DMS114 treated with DMSO at 0.1 percent for 48 hours (cell line): Measurements from ENCODE around the gene PAPPA.

Experiments used
- DNase-seq: peaks from one replicate; lab custom pipeline; 2025; ENCODE audit not compliant: unreplicated experiment; lab: John Stamatoyannopoulos, UW

Gene PAPPA

DNA sequence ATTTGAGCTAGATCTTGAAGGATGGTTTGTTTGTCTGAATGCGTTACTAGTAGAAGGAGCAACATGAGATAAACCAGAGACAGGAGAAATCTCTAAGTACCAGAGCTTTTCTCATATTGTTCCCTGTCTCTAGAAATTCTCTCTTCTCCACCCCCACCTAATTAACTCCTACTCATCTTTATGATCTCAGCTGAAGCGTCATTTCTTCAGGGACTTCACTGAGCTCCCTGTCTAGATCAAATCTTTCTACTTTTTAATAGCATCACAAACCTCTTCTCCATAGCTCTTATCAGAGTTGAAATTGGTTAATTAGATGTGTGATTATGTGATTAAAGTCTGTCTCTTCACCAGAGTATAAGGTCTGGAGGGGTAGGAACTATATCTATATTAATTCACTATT lies 226.2 kb downstream of the PAPPA start:
- no peak for DNase-seq

DNA sequence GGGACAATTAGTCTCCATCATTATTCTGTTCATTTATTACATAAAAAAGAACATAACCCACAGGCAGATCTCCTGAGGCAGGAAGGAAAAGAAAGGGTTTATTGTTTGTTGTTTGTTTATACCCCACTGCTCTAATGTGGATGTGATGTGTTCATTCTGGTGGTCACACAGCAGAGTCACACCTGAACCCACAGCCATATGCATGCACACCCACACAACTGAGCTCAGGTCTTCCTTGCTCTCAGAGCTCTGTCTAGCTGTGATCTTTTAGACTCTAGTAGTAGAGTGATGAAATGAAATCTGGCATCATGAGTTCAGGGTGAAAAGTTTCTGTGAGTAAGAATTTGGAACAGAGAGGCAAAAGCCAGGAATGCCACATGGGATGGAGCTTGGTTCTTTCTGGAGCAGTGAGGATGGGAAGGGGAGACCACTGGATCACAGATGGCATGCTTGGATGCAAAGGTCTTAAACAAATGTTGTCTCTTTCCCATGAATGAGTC lies 227.0 kb downstream of the PAPPA start:
- DNase-seq = no peak

DNA sequence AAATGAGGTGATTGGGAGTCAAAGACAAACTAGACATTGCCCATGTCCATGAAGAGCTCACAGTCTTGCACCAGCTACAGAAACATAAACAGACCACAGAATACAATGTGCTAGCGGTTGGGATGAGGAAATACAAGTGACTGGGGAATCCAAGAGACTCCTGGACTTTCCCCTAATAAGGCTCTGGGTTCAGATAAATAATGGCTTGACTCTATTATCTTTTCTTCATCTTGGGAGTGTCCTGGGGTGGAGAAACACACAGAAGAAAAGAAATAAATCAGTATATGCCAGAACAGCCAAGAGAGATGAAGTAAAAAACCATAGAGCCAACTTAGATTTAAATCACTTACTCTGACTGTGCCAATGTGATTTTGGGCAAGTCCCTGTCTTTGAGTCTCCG lies 227.8 kb downstream of the PAPPA start:
- no peak for DNase-seq

DNA sequence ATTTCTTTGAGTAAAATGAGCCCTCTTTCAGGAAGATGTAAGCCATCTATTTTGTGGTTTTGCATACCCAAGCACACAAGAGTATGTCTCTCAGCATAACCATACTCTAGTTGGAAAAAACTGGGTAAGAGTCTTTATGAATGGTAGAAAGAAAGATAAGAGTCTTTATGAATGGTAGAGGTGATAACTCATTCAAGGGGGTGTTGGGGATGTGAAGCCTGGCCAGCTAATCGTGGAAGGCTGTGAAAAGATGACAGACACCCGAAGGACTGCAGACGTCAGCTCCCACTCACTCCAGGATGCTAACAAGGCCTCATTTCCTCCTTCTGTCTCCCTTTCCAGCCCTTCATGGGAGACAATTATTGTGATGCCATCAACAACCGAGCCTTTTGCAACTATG lies 228.5 kb downstream of the PAPPA start:
- DNase-seq = no peak

DNA sequence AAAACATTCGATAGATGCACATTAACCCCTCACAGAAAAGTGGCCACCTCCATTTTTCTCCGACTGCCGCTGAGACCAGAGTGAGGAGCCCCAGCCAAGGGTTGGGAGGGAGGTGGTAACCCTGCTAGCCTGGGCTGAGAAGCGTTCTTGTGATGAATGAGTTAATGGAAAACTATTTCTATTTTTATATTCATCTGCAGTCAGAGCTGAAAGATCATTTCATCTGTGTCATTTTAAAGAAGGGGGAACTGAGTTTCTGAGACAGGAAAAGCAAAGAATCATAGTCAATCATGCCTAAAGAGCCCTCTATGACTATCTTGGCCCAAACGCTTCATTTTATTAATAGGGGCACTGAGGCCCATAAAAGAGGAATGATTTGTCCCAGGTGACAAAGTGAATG lies 229.5 kb downstream of the PAPPA start:
- no peak for DNase-seq

DNA sequence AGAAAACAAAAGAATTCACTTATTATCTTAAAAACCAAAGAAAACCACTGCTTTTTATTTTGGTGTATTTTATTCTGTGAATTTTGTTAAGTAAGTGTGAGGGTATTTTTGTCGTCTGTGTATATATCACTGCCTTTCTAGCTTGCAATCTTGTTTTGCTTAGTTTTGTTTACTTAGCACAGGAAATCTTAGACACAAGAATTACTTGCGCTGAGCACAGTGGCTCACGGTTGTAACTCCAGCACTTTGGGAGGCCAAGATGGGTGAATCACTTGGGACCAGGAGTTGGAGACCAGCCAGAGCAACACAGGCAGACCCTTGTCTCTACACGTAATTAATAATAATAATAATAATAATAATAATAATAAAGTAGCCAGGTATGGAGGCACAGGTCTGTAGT lies 230.3 kb downstream of the PAPPA start:
- no peak for DNase-seq

DNA sequence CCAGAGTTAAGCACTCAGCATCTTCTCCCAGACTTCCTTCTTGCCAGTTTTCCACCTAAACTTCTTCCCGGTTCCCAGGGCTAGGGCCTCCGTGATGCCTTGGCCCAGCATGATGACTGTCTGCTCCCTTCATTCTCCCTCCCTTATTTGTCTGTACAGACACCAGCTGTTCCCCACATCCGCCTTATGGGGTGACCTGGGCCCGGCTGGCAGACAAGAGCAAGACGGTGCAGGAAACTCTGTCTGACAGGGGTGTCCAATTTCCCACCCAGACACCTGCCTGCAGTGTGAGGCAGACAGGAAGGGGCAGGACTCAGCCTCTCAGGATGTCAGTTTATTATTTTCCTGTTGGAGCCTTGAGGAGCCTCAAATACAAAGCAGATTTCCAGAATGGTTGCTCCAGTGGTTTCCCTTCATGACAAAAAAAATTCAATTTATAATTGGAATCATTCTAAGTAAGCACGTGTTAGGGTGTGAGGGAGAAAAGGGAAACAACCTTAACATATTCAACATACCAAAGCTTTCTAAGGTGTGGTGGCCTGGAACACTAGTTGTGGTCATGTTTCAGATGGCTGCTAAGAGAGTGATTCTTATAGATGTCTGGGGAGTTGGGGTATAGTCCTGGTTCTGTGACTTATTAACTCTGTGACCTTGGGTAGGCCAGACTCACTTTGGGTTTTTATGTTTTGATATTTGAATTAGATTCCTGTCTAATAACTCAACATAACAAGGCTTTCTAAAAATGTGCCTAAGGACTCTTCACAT lies 234.5 kb downstream of the PAPPA start:
- no peak for DNase-seq

DNA sequence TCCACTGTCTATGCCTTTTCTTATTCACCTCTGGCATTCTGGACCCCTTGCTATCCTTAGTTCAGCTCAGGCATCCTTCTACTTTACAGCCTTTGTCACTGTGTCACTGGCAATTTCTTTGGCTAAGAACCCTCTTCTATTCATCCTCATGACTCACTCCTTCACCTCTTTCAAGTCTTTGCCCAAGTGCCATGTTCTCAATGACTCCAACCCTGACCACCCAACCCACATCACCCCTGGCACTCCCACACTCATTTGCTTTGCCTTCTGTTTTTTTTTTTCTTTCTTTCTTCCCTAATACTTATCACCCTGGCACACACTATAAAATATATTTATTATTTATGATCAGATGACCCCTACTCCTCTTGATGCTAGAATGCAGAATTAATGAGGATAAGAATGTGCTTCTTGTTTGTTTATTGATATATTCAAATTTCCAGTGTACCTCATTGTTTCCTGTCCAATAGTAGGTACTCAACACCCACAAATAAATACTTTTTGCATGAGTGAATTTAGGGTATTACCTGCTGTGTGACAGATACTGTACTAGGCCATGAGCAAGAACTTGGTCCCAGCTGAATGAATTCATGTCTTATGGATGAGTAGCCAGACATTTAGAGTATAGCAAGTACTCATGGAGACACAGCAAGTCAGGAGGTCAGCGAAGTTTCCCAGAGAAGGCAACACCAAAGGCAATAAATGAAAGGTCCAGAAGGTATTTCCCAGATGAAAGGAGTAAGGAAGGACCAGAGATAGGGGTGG lies 236.1 kb downstream of the PAPPA start:
- DNase-seq = no peak

DNA sequence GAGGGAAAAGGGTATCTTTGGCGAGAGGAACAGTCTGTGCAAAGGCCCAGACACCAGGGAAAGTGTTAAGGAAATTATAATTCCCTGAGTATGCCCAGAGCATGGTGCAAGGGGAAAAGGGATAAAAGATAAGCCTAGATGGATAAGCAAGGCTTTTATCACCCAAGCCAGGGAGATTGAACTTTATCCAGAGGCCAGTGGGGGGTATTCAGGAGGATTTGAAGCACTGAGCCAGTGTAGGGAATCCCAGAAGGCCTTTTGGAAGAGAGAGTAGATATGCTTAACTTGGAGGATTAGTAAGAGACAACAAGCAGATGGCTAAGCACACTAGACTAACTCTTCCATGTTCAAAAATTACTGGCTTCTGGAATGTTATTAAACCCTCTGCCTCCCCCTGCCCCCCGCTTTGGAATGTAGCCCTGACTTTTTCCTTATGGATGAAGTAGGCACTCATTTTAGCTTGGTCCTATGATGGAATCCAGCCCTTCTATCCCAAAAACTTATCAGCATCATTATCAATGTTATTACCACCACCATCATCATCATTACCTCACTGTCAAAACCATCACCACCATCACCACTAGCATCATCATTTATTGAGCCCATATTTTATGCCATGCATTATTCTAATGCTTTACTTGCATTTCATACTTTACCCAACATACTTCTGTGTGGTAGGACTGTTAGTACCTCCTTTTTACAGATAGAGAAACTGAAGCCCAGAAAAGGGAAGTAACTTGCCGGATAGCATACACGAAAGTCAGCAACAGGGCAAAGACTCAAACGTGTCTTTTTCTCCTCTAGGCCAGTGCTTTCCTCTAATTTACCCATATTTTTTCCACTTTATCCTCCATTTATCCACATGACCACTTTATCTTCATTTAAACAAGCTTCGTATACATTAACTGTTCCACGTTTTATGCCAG lies 237.0 kb downstream of the PAPPA start:
- DNase-seq = no peak

DNA sequence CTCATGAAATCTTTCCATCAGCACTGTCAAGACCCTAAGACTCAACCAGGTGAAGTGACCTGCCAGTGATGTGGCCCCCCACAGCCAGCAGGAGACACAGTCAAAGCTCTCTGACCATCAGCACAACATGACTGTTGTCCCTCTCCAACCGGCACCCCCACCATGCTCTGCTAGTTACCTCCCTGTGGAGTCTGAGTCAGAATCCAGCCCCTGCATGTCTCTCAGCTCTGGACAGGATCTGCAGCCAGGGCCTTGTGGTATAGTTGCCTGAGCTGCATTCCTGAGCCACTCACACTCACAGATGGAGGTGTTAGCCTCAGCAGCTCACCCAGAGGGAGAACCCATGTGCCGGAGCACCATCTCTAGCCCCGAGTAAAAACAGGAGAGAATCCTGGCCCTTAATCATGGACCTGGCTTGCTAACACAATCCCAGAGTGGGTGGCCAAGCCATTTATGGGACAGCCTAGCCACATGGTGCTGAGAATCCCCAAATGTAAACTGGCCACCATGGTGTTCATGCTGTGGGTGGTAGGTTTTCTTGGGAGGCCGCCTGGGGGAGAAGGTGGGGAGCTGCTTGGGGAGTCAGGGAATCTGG lies 237.8 kb downstream of the PAPPA start:
- no peak for DNase-seq

DNA sequence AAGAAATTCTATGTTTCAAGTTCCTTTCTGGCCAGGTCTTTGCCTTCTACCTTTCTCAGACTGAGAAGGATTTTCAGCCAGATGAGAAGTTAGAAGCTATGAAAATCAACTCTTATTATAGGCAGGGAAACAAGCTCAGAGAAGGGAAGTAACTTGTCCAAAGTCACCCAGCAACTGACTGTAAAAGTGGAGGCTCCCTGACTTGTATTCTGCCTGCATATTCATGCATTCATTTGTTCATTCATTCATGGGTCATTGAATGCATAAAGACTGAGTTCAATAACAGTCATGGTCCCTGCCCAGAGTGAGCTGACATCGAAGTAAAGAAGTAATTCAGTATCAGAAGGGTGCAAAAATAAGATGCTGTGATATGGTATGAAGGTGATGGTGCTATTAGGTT lies 239.6 kb downstream of the PAPPA start:
- no peak for DNase-seq

DNA sequence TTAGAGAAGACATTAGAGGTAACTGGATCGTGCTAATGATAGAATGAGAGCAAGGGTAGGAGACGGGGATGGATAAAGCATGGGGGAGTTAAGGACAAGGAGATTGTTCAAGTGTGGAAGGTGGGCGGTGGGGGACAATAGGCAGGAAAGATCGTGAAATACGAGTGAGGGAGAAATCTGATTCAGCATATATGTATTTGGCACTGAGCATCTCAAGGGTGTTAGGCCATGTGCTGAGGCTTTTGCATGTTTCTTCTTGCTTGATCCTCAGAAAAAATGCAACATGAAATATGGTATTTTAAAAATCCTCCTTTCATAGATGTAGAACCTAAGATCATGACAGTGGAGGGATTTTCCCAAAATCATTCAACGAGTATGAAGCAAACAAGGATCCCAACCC lies 240.5 kb downstream of the PAPPA start:
- DNase-seq = no peak

DNA sequence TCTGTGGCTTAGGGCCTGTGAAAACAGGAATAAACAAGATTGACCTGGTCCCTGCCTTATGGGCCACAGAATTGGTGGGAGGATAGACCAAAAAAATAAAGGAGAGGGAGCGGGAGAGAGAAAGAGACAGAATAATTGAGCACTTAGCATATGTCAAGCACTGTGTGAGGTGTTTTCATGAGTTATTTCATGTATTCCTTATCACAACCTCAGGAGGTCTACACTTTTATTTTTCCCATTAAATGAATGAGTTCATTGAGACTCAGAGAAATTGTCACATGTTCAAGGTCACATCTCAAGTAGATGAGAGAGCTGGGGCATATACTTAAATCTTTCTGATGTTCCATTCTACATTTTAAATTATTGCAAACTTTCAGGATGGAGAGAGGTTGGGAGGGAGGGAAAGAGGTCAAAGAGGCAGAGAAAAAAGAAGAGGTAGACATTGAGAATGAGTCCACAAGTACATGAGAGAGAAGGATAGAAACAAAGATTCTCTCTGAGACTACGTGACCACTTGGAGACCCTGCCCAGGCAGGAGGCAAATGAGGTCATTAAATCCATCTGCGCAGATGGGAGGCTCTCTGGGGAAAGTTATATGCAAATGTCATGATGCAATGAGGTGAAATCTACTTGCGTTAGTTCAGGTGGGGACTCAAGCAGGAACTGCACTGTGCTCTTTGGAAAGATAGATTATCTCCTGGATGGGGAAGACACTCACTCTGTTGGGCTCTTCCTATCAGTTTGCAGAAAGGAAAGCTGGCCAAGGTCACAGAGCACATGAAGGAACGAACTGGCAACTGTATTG lies 241.5 kb downstream of the PAPPA start:
- no peak for DNase-seq

DNA sequence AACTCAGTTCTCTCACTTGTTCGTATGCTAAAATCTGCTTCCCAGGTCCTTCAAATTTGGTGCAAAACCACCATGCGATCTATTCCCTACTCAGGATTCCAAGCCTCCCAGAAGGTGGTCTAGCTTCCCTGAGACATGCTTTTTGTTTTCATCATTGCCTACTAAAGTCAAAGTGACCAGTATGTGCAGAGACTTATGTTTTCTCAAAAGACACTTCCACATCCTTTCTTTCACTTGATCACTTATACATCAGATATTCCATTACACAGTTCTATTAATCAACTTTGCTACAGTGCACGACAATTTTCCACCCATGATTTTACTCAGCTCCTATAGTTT lies 242.1 kb downstream of the PAPPA start:
- DNase-seq = no peak

DNA sequence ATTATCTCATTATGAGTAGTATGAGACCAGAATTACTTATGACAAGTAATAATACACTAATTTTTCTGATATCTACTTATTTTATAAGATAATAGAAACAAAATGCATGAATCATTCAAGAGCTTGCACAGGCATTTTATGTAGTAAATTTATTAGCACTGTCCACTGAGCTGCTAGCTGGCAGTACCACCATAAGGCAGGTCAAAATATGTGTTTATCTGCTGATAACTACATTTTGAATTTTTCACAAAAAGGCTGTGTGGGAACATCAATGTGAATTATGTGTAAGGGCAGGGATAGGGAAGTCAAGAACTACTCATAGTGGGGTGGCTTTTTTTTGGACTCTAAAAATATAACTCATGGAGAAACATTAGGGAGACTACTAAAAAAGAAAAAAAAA lies 249.6 kb downstream of the PAPPA start:
- no peak for DNase-seq

DNA sequence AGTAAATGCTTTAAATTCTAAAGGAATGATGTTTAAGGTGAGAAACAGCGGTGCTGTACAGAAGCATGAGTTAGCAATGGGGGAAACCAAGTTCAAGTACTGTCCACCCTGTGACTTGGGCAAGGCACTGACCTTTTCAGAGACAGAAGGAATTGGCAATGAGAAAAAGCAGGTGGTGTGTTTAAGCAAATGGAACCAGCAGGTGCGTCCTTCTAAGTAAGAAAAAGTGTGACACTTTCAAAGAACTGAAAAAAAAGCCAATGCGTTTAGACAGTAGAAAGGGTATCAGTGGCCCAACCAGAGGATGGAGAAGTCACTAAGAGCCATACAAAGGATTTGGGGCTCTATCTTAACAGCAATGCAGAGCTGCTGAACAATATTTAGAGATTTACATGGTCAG lies 250.6 kb downstream of the PAPPA start:
- DNase-seq = no peak

DNA sequence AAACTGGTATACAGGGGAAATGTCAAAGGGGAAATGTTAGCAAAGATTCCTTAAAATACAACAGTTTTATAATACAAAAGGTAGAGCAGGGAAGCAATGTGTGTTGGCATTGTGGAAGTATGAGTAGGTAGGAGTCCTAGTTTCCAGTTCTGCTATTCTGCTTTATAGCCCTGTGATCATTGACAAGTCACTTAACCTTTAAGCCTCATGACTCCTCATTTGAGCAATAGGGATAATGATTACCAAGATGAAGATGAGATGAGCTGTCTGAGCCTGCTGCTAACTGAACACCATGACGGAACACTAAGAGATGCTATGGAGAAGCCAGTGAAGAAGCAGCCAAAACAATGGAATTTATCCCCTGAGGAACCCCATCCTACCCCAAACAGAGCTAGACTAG lies 251.7 kb downstream of the PAPPA start:
- no peak for DNase-seq

DNA sequence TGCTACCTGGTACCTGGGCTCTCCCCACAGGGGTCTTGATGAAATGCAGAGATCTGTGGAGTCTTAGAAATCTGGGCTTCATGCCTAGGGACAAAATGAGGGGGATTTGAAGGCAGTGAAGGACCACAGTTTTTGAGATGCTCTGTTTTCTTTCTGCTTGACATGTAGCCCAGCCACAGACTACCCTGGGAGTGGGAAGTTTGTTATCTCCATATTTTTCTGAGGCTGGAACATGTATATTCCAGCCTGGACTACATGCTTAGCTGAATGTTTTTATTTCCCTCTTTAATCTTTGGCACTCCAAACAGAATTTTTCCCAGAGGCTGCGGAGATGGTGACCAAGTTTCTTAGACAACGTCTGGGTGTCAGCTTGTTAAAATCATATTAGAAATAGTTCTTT lies 252.9 kb downstream of the PAPPA start:
- no peak for DNase-seq

DNA sequence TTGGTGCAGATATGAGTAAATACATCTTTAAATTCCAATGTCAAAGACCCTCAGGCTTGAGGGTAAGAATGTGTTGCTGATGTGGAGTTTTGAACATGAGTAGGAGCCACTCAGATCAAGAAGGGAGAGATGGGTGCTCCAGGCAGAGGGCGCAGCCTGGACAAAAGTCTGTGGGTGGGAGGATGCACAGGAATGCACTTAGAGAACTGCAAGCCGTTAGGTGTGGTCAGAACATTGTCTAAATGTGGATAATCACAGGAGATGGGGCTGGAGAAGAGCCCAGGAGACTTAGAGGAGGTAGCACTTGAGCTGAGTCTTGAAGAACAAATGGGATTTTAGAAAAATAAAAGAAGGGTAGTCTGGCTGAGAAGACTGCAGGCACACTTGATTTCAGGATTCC lies 255.5 kb downstream of the PAPPA start:
- DNase-seq = no peak

DNA sequence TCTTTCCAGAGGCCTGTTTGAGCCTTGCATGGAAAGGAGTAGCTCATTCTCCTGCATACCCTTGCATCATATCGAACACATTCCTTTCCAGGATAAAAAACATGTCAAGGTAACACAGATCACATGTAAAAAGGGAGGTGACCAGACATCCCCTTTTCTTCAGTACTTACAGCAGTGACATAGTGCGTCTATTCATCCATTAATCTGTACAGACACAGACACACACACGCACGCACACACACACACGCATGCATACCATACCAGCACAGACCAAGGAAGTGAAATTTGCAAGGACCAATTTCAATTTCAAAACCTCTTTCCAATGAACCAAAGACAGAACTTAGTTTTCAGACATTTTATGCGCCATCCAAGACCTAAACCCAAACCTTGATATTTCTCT lies 256.0 kb downstream of the PAPPA start:
- DNase-seq = no peak
